ENCODE measurements around the gene OR52K1.

DNA sequence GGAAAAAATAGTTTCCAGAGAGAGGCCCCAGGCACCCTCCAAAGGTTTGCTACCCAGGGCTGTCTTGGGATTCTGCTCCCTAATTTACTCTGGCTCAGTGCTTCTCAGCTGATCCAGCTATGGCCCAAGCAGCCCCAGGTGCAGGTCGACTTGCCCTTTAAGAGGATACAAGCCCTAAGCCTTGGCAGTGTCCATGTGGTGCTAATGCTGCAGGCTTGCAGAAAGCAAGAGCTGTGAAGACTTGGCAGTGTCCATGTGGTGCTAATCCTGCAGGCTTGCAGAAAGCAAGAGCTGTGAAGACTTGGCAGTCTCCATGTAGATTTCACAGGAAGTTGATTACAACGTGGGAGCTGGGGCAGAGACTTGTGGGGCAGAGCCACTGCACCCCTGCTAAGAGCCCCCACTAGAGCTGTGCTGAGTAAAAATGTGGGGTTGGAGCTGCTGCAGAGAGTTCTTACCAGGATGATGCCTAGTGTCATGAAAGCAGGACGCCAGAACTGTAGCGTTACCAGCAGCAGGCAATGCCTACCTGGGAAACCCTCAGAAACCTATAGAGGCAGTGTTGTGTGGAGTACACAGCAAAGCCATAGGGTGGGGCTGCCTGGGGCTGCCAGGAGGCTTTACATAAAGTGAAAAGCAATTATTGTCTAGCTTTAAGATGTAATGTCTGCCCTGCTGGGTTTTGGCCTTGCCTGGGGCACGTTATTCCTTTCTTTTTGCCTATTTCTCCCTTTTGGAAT lies 16.1 kb upstream of the OR52K1 start:
- TF ChIP-seq, protein P1, sequence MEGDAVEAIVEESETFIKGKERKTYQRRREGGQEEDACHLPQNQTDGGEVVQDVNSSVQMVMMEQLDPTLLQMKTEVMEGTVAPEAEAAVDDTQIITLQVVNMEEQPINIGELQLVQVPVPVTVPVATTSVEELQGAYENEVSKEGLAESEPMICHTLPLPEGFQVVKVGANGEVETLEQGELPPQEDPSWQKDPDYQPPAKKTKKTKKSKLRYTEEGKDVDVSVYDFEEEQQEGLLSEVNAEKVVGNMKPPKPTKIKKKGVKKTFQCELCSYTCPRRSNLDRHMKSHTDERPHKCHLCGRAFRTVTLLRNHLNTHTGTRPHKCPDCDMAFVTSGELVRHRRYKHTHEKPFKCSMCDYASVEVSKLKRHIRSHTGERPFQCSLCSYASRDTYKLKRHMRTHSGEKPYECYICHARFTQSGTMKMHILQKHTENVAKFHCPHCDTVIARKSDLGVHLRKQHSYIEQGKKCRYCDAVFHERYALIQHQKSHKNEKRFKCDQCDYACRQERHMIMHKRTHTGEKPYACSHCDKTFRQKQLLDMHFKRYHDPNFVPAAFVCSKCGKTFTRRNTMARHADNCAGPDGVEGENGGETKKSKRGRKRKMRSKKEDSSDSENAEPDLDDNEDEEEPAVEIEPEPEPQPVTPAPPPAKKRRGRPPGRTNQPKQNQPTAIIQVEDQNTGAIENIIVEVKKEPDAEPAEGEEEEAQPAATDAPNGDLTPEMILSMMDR (IDR thresholded peaks at IDR 0.05), result no peak
- TF ChIP-seq POLR2A (IDR thresholded peaks at IDR 0.05), result no peak
- TF ChIP-seq POLR2AphosphoS5 (IDR thresholded peaks at IDR 0.05), result no peak
- TF ChIP-seq EP300 (IDR thresholded peaks at IDR 0.05; ENCODE audit: low read depth), result no peak

All from transverse colon (tissue), 4 donors.